OCI-LY1 (cell line): ENCODE results near the gene GRK1.

ENCODE experiments used
- H2AFZ ChIP-seq: fragments of 200-600 bp; sonication (generic), shearing (Covaris generic); 2 replicates; pipeline ENCODE4 v1.6.0; 2014; ENCODE audit warnings: antibody characterized with exemption, mild to moderate bottlenecking, low read length
- H3F3A ChIP-seq: fragments of 200-600 bp; sonication (generic), shearing (Covaris generic); 2 replicates; pipeline ENCODE4 v1.6.0; 2014; ENCODE audit warnings: mild to moderate bottlenecking, antibody characterized with exemption, low read length, moderate library complexity; ENCODE audit not compliant: insufficient read depth
- H3K27ac ChIP-seq: fragments of 200-600 bp; sonication (generic); 2 replicates; pipeline ENCODE4 v1.5.1; 2014; ENCODE audit warnings: low read length, mixed run types, mild to moderate bottlenecking, low read depth; ENCODE audit not compliant: poor library complexity, severe bottlenecking
- H3K27me3 ChIP-seq: fragments of 200-600 bp; sonication (generic); 2 replicates; pipeline ENCODE4 v1.6.0; 2014; ENCODE audit warnings: antibody characterized with exemption, mild to moderate bottlenecking, low read length, moderate library complexity; ENCODE audit not compliant: insufficient read depth
- H3K36me3 ChIP-seq: fragments of 200-600 bp; sonication (generic); 2 replicates; pipeline ENCODE4 v1.6.1; 2014; ENCODE audit warnings: mild to moderate bottlenecking, antibody characterized with exemption, low read length, moderate library complexity, mixed read lengths; ENCODE audit not compliant: insufficient read depth
- H3K4me1 ChIP-seq: fragments of 200-600 bp; sonication (generic); 2 replicates; pipeline ENCODE4 v1.5.1; 2014; ENCODE audit warnings: mild to moderate bottlenecking, low read length, moderate library complexity; ENCODE audit not compliant: insufficient read depth, severe bottlenecking
- H3K4me2 ChIP-seq: fragments of 200-600 bp; sonication (generic), shearing (Covaris generic); 2 replicates; pipeline ENCODE4 v1.6.1; 2014; ENCODE audit warnings: low read length
- H3K4me3 ChIP-seq: fragments of 200-600 bp; sonication (generic); 2 replicates; pipeline ENCODE4 v1.5.1; 2014; ENCODE audit warnings: low read length, low read depth, mild to moderate bottlenecking, mixed read lengths; ENCODE audit not compliant: poor library complexity, severe bottlenecking
- H3K79me2 ChIP-seq: fragments of 200-600 bp; shearing (Covaris generic); 2 replicates; pipeline ENCODE4 v1.6.1; 2016; ENCODE audit warnings: mixed run types, low read length, mixed read lengths; ENCODE audit not compliant: insufficient read depth
- H3K9ac ChIP-seq: fragments of 200-600 bp; sonication (generic), shearing (Covaris generic); 2 replicates; pipeline ENCODE4 v1.6.1; 2014; ENCODE audit warnings: mild to moderate bottlenecking, low read length, mixed read lengths
- H3K9me2 ChIP-seq: fragments of 200-600 bp; sonication (generic), shearing (Covaris generic); 2 replicates; pipeline ENCODE4 v1.6.1; 2014; ENCODE audit warnings: low read depth, mild to moderate bottlenecking, low read length, mixed read lengths
- H3K9me3 ChIP-seq: fragments of 200-600 bp; shearing (Covaris generic); 2 replicates; pipeline ENCODE4 v1.6.1; 2014; ENCODE audit warnings: low read length, mixed read lengths
- H4K20me1 ChIP-seq: fragments of 200-600 bp; sonication (generic), shearing (Covaris generic); 2 replicates; pipeline ENCODE4 v1.6.0; 2016; ENCODE audit warnings: mild to moderate bottlenecking, low read length; ENCODE audit not compliant: insufficient read depth
- EZH2 ChIP-seq: fragments of 200-600 bp; sonication (generic), shearing (Covaris generic); IDR thresholded peaks from 2 replicates; pipeline ENCODE4 v1.8.0; 2017; ENCODE audit warnings: borderline replicate concordance, mixed run types, mild to moderate bottlenecking, antibody characterized with exemption, low read length, moderate library complexity, mixed read lengths
- TF ChIP-seq, protein P1 (sequence below): fragments of 200-600 bp; sonication (generic), shearing (Covaris generic); IDR thresholded peaks from 2 replicates; pipeline ENCODE4 v1.5.1; 2017; ENCODE audit warnings: mild to moderate bottlenecking, antibody characterized with exemption, low read length, moderate library complexity, mixed read lengths

Gene GRK1

DNA sequence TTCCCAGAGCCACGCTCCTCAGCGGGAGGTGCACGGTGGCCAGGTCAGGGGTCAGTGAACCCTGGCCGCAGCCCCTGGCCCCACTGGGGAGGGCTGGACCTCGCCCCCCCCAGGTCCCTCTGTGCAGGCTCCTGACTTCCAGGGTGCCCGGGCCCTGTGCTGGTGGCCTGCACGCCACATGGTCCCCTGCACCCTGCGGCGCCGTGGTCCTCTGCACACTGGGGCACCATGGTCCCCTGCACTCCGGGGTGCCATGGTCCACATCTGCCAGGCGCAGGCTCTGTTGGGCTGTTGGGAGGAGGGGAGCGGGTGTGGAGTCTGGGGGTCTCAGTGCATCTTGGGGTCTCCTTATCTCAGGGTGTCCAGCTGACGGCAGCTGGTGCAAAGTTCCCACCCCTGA lies 68.7 kb downstream of the GRK1 start:
- TF ChIP-seq, protein P1, sequence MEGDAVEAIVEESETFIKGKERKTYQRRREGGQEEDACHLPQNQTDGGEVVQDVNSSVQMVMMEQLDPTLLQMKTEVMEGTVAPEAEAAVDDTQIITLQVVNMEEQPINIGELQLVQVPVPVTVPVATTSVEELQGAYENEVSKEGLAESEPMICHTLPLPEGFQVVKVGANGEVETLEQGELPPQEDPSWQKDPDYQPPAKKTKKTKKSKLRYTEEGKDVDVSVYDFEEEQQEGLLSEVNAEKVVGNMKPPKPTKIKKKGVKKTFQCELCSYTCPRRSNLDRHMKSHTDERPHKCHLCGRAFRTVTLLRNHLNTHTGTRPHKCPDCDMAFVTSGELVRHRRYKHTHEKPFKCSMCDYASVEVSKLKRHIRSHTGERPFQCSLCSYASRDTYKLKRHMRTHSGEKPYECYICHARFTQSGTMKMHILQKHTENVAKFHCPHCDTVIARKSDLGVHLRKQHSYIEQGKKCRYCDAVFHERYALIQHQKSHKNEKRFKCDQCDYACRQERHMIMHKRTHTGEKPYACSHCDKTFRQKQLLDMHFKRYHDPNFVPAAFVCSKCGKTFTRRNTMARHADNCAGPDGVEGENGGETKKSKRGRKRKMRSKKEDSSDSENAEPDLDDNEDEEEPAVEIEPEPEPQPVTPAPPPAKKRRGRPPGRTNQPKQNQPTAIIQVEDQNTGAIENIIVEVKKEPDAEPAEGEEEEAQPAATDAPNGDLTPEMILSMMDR: no peak
- TF ChIP-seq EZH2: no peak
- Histone ChIP-seq H2AFZ (no peak overlapping the region), H3K9me2 (no peaks in the 10 kb centered on the region), H3K79me2 (no peaks in the 10 kb centered on the region), H3K36me3 (no peaks in the 10 kb centered on the region), H3K4me2 (no peak overlapping the region), H3K9me3 (no peaks in the 10 kb centered on the region), H3K27ac (no peak overlapping the region), H4K20me1 (no peaks in the 10 kb centered on the region), H3K9ac (no peak overlapping the region), H3F3A (peaks cover 9% of the 10 kb centered on the region; the same call in 1 of the 2 replicates), H3K4me3 (no peak overlapping the region), H3K4me1 (no peaks in the 10 kb centered on the region), H3K27me3 (no peaks in the 10 kb centered on the region)

DNA sequence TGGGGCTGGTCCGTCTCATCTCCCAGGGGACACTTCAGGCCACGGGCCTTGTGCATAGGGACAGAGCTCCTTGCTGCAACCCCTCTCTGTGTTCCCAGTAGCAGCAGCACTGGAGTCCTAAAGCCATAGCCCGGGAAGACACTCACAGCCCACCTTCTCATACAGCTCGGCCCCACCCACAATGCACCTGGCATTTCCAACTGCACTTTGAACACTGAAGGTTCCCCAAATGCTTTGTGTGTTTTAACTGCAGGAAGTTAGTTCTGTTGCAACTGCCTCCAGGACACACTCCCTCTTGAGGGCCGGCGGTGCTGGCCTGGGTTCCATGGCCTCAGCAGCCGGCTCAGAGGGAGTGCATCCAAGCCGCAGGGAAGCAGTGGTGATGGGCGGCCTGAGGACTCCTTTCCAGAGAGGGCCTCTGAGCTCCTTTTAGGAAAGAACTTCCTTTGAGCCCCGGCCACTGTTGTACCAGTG lies 69.3 kb downstream of the GRK1 start:
- H2AFZ ChIP-seq: no peak overlapping the region
- H3K36me3 ChIP-seq: no peaks in the 10 kb centered on the region
- H3K9me2 ChIP-seq: no peaks in the 10 kb centered on the region
- H3K9ac ChIP-seq: no peak overlapping the region
- H3K27me3 ChIP-seq: no peaks in the 10 kb centered on the region
- no peak for TF ChIP-seq EZH2
- TF ChIP-seq, protein P1: no peak
- no peaks in the 10 kb centered on the region for H4K20me1 ChIP-seq
- H3K4me3 ChIP-seq: no peak overlapping the region
- H3K27ac ChIP-seq: no peak overlapping the region
- no peaks in the 10 kb centered on the region for H3K4me1 ChIP-seq
- no peaks in the 10 kb centered on the region for H3K9me3 ChIP-seq
- peaks cover 9% of the 10 kb centered on the region; the same call in 1 of the 2 replicates for H3F3A ChIP-seq
- H3K4me2 ChIP-seq: no peak overlapping the region
- no peaks in the 10 kb centered on the region for H3K79me2 ChIP-seq

DNA sequence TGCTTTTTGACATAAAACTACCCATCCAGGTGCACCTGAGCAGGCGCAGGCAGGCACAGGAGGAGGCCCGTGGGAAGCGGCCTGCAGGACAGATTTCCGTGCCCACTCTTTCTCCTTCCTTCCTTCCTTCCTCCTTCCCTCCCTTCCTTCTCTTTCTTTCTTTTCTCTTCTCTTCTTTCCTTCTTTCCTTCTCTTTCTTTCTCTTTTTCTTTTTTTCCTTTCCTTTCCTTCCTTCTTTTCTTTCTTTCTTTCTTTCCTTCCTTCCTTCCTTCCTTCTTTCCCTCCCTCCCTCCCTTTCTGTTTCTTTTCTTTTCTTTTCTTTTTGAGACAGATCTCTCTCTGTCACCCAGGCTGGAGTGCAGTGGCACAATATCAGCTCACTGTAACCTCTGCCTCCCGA lies 70.8 kb downstream of the GRK1 start:
- no peak overlapping the region for H3K9ac ChIP-seq
- no peaks in the 10 kb centered on the region for H3K4me1 ChIP-seq
- H3K9me2 ChIP-seq: no peaks in the 10 kb centered on the region
- H3K27ac ChIP-seq: no peak overlapping the region
- H3K27me3 ChIP-seq: no peaks in the 10 kb centered on the region
- TF ChIP-seq EZH2: no peak
- TF ChIP-seq, protein P1: no peak
- no peak overlapping the region for H3K4me2 ChIP-seq
- no peaks in the 10 kb centered on the region for H4K20me1 ChIP-seq
- no peak overlapping the region for H2AFZ ChIP-seq
- H3K36me3 ChIP-seq: no peaks in the 10 kb centered on the region
- no peak overlapping the region for H3K4me3 ChIP-seq
- H3K9me3 ChIP-seq: no peaks in the 10 kb centered on the region
- no peaks in the 10 kb centered on the region for H3K79me2 ChIP-seq
- H3F3A ChIP-seq: peaks cover 9% of the 10 kb centered on the region; the same call in 1 of the 2 replicates
